CD14-positive monocyte (primary cell): ENCODE data around the gene VWF. TPM values are rescaled to one million over a fixed set of nuclear protein-coding genes. Genes with fewer than 3 reads are reported as not detected.

Experiments used
- DNase-seq, 3 donors: peaks; one replicate each; pipeline ENCODE4 v3.0.0-alpha.2; 2011 to 2022
- H2AFZ ChIP-seq: 2 replicates; pipeline ENCODE4 v1.6.0; 2012; ENCODE audit warnings: mild to moderate bottlenecking, low read depth, low read length, inconsistent platforms; ENCODE audit not compliant: insufficient read depth, poor library complexity, severe bottlenecking
- H3K27ac ChIP-seq, 2 donors: 1 replicate in 1 of 2; 2 replicates in 1 of 2; pipeline ENCODE4 v1.5.1; 2012 to 2013; ENCODE audit warnings: low read length in 2 of 2, control low read depth in 1 of 2, inconsistent platforms in 1 of 2, low read depth in 1 of 2, mild to moderate bottlenecking in 1 of 2
- H3K27me3 ChIP-seq, 2 donors: one replicate each; pipeline versions ENCODE4 v1.6.0 to v1.6.1; 2011 to 2013; ENCODE audit warnings: low read length in 2 of 2; ENCODE audit not compliant: control insufficient read depth in 2 of 2, insufficient read depth in 2 of 2
- H3K36me3 ChIP-seq, 2 donors: replicated peaks in 1 of 2; 1 replicate in 1 of 2; 2 replicates in 1 of 2; pipeline versions ENCODE4 v1.5.1 to v1.6.1; 2012 to 2013; ENCODE audit warnings: low read length in 2 of 2, control low read depth in 1 of 2, inconsistent platforms in 1 of 2, mild to moderate bottlenecking in 1 of 2; ENCODE audit not compliant: insufficient read depth in 2 of 2, control insufficient read depth in 1 of 2
- H3K4me1 ChIP-seq, 2 donors: 1 replicate in 1 of 2; 2 replicates in 1 of 2; pipeline versions ENCODE4 v1.5.1 to v1.6.1; 2012 to 2013; ENCODE audit warnings: low read length in 2 of 2, control low read depth in 1 of 2, inconsistent platforms in 1 of 2, mild to moderate bottlenecking in 1 of 2, moderate library complexity in 1 of 2; ENCODE audit not compliant: insufficient read depth in 2 of 2, control insufficient read depth in 1 of 2
- H3K4me2 ChIP-seq: replicated peaks from 2 replicates; pipeline ENCODE3; 2012; ENCODE audit warnings: low read length, moderate library complexity, mild to moderate bottlenecking; ENCODE audit not compliant: poor library complexity, severe bottlenecking; ENCODE audit errors: extremely low read depth
- H3K4me3 ChIP-seq, 3 experiments: fragments of 200-600 bp in 1 of 3; sonication (generic) in 1 of 3; replicated peaks in 1 of 3; 1 replicate in 2 of 3; 2 replicates in 1 of 3; pipeline ENCODE4 v1.5.1; 2011 to 2013; ENCODE audit warnings: low read length in 3 of 3, mild to moderate bottlenecking in 3 of 3, control low read depth in 2 of 3, low read depth in 2 of 3, inconsistent platforms in 1 of 3, moderate library complexity in 1 of 3
- H3K79me2 ChIP-seq: 2 replicates; pipeline ENCODE4 v1.6.0; 2012; ENCODE audit warnings: mild to moderate bottlenecking, control low read depth, inconsistent platforms, low read length, moderate library complexity; ENCODE audit not compliant: insufficient read depth
- H3K9ac ChIP-seq: 2 replicates; pipeline ENCODE4 v1.6.0; 2017; ENCODE audit warnings: low read length, mild to moderate bottlenecking; ENCODE audit not compliant: insufficient read depth, poor library complexity, severe bottlenecking
- H3K9me3 ChIP-seq, 2 donors: replicated peaks in 1 of 2; 1 replicate in 1 of 2; 2 replicates in 1 of 2; pipeline versions ENCODE4 v1.5.1 to v1.6.1; 2012 to 2013; ENCODE audit warnings: low read length in 2 of 2, control low read depth in 1 of 2; ENCODE audit not compliant: control insufficient read depth in 1 of 2, insufficient read depth in 1 of 2
- H4K20me1 ChIP-seq: 2 replicates; pipeline ENCODE4 v1.6.0; 2012; ENCODE audit warnings: mild to moderate bottlenecking, low read length, control low read depth, moderate library complexity; ENCODE audit not compliant: insufficient read depth
- H3K27ac Mint-ChIP-seq, 7 donors: one replicate each; pipeline ENCODE4 v1.8.0; 2020; ENCODE audit warnings: mild to moderate bottlenecking in 7 of 7, mixed read lengths in 7 of 7, moderate library complexity in 6 of 7, inconsistent platforms in 2 of 7
- H3K27me3 Mint-ChIP-seq, 3 donors: one replicate each; pipeline ENCODE4 v1.8.0; 2021 to 2022; ENCODE audit warnings: low read depth in 3 of 3, mild to moderate bottlenecking in 3 of 3, mixed read lengths in 3 of 3, moderate library complexity in 3 of 3, inconsistent platforms in 1 of 3
- H3K36me3 Mint-ChIP-seq, 2 donors: one replicate each; pipeline ENCODE4 v1.8.0; 2020; ENCODE audit warnings: mixed read lengths in 2 of 2, inconsistent platforms in 1 of 2, mild to moderate bottlenecking in 1 of 2
- H3K4me1 Mint-ChIP-seq: one replicate; pipeline ENCODE4 v1.8.0; 2020; ENCODE audit warnings: mild to moderate bottlenecking, mixed read lengths
- H3K4me3 Mint-ChIP-seq, 2 donors: one replicate each; pipeline ENCODE4 v1.8.0; 2020; ENCODE audit warnings: mild to moderate bottlenecking in 2 of 2, mixed read lengths in 2 of 2, moderate library complexity in 1 of 2
- H3K9me3 Mint-ChIP-seq, 7 donors: one replicate each; pipeline ENCODE4 v1.8.0; 2020 to 2022; ENCODE audit warnings: mixed read lengths in 7 of 7, mild to moderate bottlenecking in 6 of 7, moderate library complexity in 6 of 7, inconsistent platforms in 2 of 7
- WGBS: methylation state at CpG from one replicate; pipeline ENCODE4 v1.1.5; 2013; ENCODE audit warnings: missing lambda C conversion rate; ENCODE audit not compliant: insufficient coverage; 5-methylcytosine and 5-hydroxymethylcytosine counted together
- intact Hi-C, 2 donors: fragments of 100-400 bp; cut with micrococcal nuclease; formaldehyde crosslinking; loops; one replicate each; pipeline versions ENCODE4 v1.15.0 to v1.15.1; 2023
- polyA plus RNA-seq, 3 donors: library from polyadenylated mRNA; depleted of rRNA in 1 of 3; unstranded in 2 of 3; stranded (reverse) in 1 of 3; fragments of 300-500 nt in 2 of 3; fragments of >200 nt in 1 of 3; fragmentation: Illumina TruSeq in 2 of 3; gene quantifications; 1 replicate in 2 of 3; 2 replicates in 1 of 3; pipeline ENCODE4 v1.2.3, GENCODE V29; 2012 to 2021
- TF ChIP-seq, protein P1 (sequence below): fragments of 200-600 bp; IDR thresholded peaks from one replicate; pipeline ENCODE4 v1.8.0; 2022; ENCODE audit warnings: antibody characterized with exemption, mild to moderate bottlenecking

Gene VWF
- polyA plus RNA-seq, 3 donors = 0.17 to 0.49 (median 0.48) TPM

GRCh38 chr12:6044082-6044481 lies 80.4 kb downstream of the VWF start:
- Histone ChIP-seq H3K4me1 (no peaks in the 10 kb centered on the region), H3K27ac (no peak overlapping the region), H3K4me3 (no peak overlapping the region), H3K9ac (no peak overlapping the region), H3K4me2 (no peak overlapping the region), H3K27me3 (no peaks in the 10 kb centered on the region), H3K79me2 (no peaks in the 10 kb centered on the region), H4K20me1 (no peaks in the 10 kb centered on the region), H3K9me3 (no peaks in the 10 kb centered on the region), H3K36me3 (no peaks in the 10 kb centered on the region), H2AFZ (no peak overlapping the region)
- Mint-ChIP-seq H3K27ac (peak overlapping the region in 1 of 7 donors; percentile 19), H3K4me3 (peak overlapping the region in 1 of 2 donors; percentile 39), H3K4me1 (peaks cover 4% of the 10 kb centered on the region), H3K27me3 (peaks cover 0 to 5% (median 2%) of the 10 kb centered on the region in 3 donors), H3K9me3 (no peaks in the 10 kb centered on the region), H3K36me3 (no peaks in the 10 kb centered on the region)
- WGBS = 100% methylated on average over 4 of the region's 8 CpGs
- TF ChIP-seq, protein P1, sequence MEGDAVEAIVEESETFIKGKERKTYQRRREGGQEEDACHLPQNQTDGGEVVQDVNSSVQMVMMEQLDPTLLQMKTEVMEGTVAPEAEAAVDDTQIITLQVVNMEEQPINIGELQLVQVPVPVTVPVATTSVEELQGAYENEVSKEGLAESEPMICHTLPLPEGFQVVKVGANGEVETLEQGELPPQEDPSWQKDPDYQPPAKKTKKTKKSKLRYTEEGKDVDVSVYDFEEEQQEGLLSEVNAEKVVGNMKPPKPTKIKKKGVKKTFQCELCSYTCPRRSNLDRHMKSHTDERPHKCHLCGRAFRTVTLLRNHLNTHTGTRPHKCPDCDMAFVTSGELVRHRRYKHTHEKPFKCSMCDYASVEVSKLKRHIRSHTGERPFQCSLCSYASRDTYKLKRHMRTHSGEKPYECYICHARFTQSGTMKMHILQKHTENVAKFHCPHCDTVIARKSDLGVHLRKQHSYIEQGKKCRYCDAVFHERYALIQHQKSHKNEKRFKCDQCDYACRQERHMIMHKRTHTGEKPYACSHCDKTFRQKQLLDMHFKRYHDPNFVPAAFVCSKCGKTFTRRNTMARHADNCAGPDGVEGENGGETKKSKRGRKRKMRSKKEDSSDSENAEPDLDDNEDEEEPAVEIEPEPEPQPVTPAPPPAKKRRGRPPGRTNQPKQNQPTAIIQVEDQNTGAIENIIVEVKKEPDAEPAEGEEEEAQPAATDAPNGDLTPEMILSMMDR = no peak
- intact Hi-C loops = no loop called here
- DNase-seq = no peak

- Histone ChIP-seq H3K9ac (no peak overlapping the region), H3K4me1 (no peaks in the 10 kb centered on the region), H3K27ac (no peak overlapping the region), H3K9me3 (no peaks in the 10 kb centered on the region), H2AFZ (no peak overlapping the region), H3K4me3 (no peak overlapping the region), H3K36me3 (no peaks in the 10 kb centered on the region), H3K27me3 (no peaks in the 10 kb centered on the region), H4K20me1 (no peaks in the 10 kb centered on the region), H3K4me2 (no peak overlapping the region), H3K79me2 (no peaks in the 10 kb centered on the region)
- TF ChIP-seq, protein P1 = no peak
- Mint-ChIP-seq H3K9me3 (no peaks in the 10 kb centered on the region), H3K27ac (no peak overlapping the region), H3K4me1 (peaks cover 4% of the 10 kb centered on the region), H3K36me3 (no peaks in the 10 kb centered on the region), H3K4me3 (no peak overlapping the region), H3K27me3 (peaks cover 2 to 6% (median 3%) of the 10 kb centered on the region in 3 donors)
- 80% methylated on average over 12 of the region's 16 CpGs for WGBS
- intact Hi-C loops = no loop called here
- no peak for DNase-seq
Measured at GRCh38 chr12:6042446-6042845, 82.0 kb downstream of the VWF start.
